Lung microvascular endothelial cell (primary cell): Measurements from ENCODE around the gene COL4A1. TPM values are rescaled to one million over a fixed set of nuclear protein-coding genes. Genes with fewer than 3 reads are reported as not detected.

Experiments used
- DNase-seq, 2 donors: peaks; one replicate each; pipeline versions ENCODE4 v3.0.0 to v3.0.0-alpha.2; 2010; ENCODE audit warnings: low read depth in 2 of 2
- total RNA-seq: library from RNA; depleted of rRNA; stranded (reverse); fragments of >200 nt; gene quantifications from 2 replicates; pipeline ENCODE4 v1.2.1, GENCODE V29; 2014

The COL4A1 gene
- total RNA-seq, 1 donor from 2014 or later, result 836 TPM

- peak; percentile 46 to 48 for DNase-seq
These were observed 45.5 kb downstream of the COL4A1 start for GRCh38 chr13:110261166-110262081.

GRCh38 chr13:110259651-110260050 is 47.3 kb downstream of the COL4A1 start:
- DNase-seq, result no peak

GRCh38 chr13:110258876-110259631 is 47.9 kb downstream of the COL4A1 start:
- DNase-seq, result peak; percentile 62 to 76

GRCh38 chr13:110257408-110257807 is 49.5 kb downstream of the COL4A1 start:
- DNase-seq, result no peak

- DNase-seq, result no peak
These were observed 50.6 kb downstream of the COL4A1 start for GRCh38 chr13:110256126-110256905.

GRCh38 chr13:110254751-110255553 is 52.0 kb downstream of the COL4A1 start:
- no peak for DNase-seq

GRCh38 chr13:110254151-110254679 is 52.7 kb downstream of the COL4A1 start:
- DNase-seq, result no peak

- DNase-seq, result no peak
These were observed 55.7 kb downstream of the COL4A1 start for GRCh38 chr13:110251193-110251819.

- DNase-seq, result peak in 1 of 2 donors; percentile 75
These were observed 56.6 kb downstream of the COL4A1 start for GRCh38 chr13:110250258-110250891.

- DNase-seq, result no peak
These were observed 57.6 kb downstream of the COL4A1 start for GRCh38 chr13:110249326-110249725.

GRCh38 chr13:110248449-110249143 is 58.4 kb downstream of the COL4A1 start:
- DNase-seq, result no peak

- peak in 1 of 2 donors; percentile 79 for DNase-seq
These were observed 60.4 kb downstream of the COL4A1 start for GRCh38 chr13:110246530-110246929.

GRCh38 chr13:110245416-110245899 is 61.5 kb downstream of the COL4A1 start:
- no peak for DNase-seq

- no peak for DNase-seq
These were observed 62.0 kb downstream of the COL4A1 start for GRCh38 chr13:110244976-110245375.

- DNase-seq, result no peak
These were observed 62.7 kb downstream of the COL4A1 start for GRCh38 chr13:110244071-110244830.

- DNase-seq, result no peak
These were observed 64.3 kb downstream of the COL4A1 start for GRCh38 chr13:110242615-110243014.

GRCh38 chr13:110240943-110241342 is 66.0 kb downstream of the COL4A1 start:
- no peak for DNase-seq

GRCh38 chr13:110240352-110240751 is 66.6 kb downstream of the COL4A1 start:
- DNase-seq, result no peak
